GM21723 (cell line): ENCODE measurements around the gene MXRA7.

Experiments used
- ATAC-seq: cut with Tn5 transposase; IDR thresholded peaks from one replicate; pipeline ENCODE4 v1.9.1; 2021; ENCODE audit warnings: mild to moderate bottlenecking, moderate library complexity; ENCODE audit not compliant: unreplicated experiment

The MXRA7 gene

GRCh38 chr17:76681222-76682137 is 29.3 kb downstream of the MXRA7 start:
- ATAC-seq, result no peak

GRCh38 chr17:76679239-76679638 is 31.5 kb downstream of the MXRA7 start:
- ATAC-seq, result no peak

- ATAC-seq, result no peak
These were observed 32.4 kb downstream of the MXRA7 start for GRCh38 chr17:76678330-76678729.

- no peak for ATAC-seq
These were observed 33.4 kb downstream of the MXRA7 start for GRCh38 chr17:76677406-76677805.

- no peak for ATAC-seq
These were observed 34.1 kb downstream of the MXRA7 start for GRCh38 chr17:76676629-76677028.

- ATAC-seq, result no peak
These were observed 35.1 kb downstream of the MXRA7 start for GRCh38 chr17:76675648-76676047.

GRCh38 chr17:76674600-76674999 is 36.2 kb downstream of the MXRA7 start:
- ATAC-seq, result no peak

GRCh38 chr17:76673729-76674128 is 37.0 kb downstream of the MXRA7 start:
- no peak for ATAC-seq

GRCh38 chr17:76672892-76673291 is 37.9 kb downstream of the MXRA7 start:
- no peak for ATAC-seq

GRCh38 chr17:76672270-76672851 is 38.4 kb downstream of the MXRA7 start:
- no peak for ATAC-seq

GRCh38 chr17:76671912-76672262 is 38.9 kb downstream of the MXRA7 start:
- no peak for ATAC-seq

GRCh38 chr17:76671123-76671911 is 39.4 kb downstream of the MXRA7 start:
- ATAC-seq, result peak; percentile 97

GRCh38 chr17:76670718-76671122 is 40.0 kb downstream of the MXRA7 start:
- no peak for ATAC-seq

- no peak for ATAC-seq
These were observed 40.6 kb downstream of the MXRA7 start for GRCh38 chr17:76670020-76670717.

- no peak for ATAC-seq
These were observed 42.8 kb downstream of the MXRA7 start for GRCh38 chr17:76667786-76668453.

GRCh38 chr17:76667491-76667755 is 43.3 kb downstream of the MXRA7 start:
- ATAC-seq, result no peak

- no peak for ATAC-seq
These were observed 50.1 kb downstream of the MXRA7 start for GRCh38 chr17:76660656-76661042.

GRCh38 chr17:76659928-76660655 is 50.7 kb downstream of the MXRA7 start:
- ATAC-seq, result no peak

GRCh38 chr17:76658242-76658662 is 52.5 kb downstream of the MXRA7 start:
- no peak for ATAC-seq
